ENCODE results near the gene KDM2A. TPM values are rescaled to one million over a fixed set of nuclear protein-coding genes. Genes with fewer than 3 reads are reported as not detected.
A peak's percentile ranks its signal among the peaks of the same experiment; 100 is the strongest.

The KDM2A gene
- total RNA-seq, 1 experiment from 2014 or later: 120 TPM

DNA sequence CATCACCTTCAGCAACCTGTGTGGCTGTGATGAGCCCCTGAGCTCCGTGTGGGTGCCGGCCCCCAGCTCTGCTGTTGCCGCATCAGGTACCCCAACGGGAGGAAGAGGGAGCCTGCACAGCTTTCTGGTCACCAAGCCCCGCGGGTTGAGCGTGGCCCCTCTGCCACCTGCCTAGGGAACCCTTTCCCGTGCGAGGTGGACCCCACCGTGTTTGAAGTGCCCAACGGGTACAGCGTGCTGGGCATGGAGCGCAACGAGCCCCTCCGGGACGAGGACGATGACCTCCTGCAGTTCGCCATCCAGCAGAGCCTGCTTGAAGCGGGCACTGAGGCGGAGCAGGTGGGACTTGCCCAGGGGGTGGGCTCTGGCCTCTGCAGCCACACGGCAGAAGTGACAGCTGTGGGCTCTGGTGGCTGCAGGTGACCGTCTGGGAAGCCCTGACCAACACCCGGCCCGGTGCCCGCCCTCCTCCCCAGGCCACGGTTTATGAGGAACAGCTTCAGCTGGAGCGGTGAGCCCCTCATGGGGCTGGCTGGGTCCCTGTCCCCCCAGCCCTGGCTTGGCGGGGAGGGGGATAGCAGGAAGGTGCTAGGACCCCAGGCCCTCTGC, 182.4 kb downstream of the KDM2A start:
- Histone ChIP-seq H3K4me3 (peak overlapping the region; percentile 90; the same call in 1 of the 2 replicates), H3K9me2 (ENCODE audit: insufficient read depth) (no peaks in the 10 kb centered on the region), H2AFZ (no peak overlapping the region), H3K9me3 (ENCODE audit: insufficient read depth, low read depth) (no peaks in the 10 kb centered on the region), H3K4me2 (peak overlapping the region; percentile 97), H3K79me2 (ENCODE audit: low read depth) (peaks cover 30% of the 10 kb centered on the region), H3K4me1 (replicated peaks; ENCODE audit: insufficient read depth) (peaks cover 29% of the 10 kb centered on the region), H3K27ac (peak overlapping the region; percentile 68; the same call in 1 of the 2 replicates), H3K36me3 (ENCODE audit: low read depth) (peaks cover 22% of the 10 kb centered on the region), H4K20me1 (ENCODE audit: insufficient read depth) (no peaks in the 10 kb centered on the region), H3K27me3 (ENCODE audit: insufficient read depth, low read depth) (no peaks in the 10 kb centered on the region), H3F3A (ENCODE audit: insufficient read depth, low read depth) (peaks cover 22% of the 10 kb centered on the region)
- no peak for DNase-seq
- no peak for TF ChIP-seq CTCF (conservative IDR thresholded peaks at IDR 0.05)
- TF ChIP-seq EZH2 (IDR thresholded peaks at IDR 0.05; ENCODE audit: low read depth): no peak
- ChIA-PET POLR2A (ENCODE audit: unreplicated experiment) (interaction anchor here (1.2 kb wide), 1 partner anchor 219 kb away, joined by 4 read pairs; no protein-coding TSS in a partner anchor), CTCF (interaction anchor here (0.6 kb wide), 1 partner anchor 85 kb away, joined by 8 read pairs; no protein-coding TSS in a partner anchor)
- BruUV-seq (replicated peaks): no TSS peak
- intact Hi-C loops (cut with micrococcal nuclease; ENCODE audit: unreplicated experiment): no loop called here

DNA sequence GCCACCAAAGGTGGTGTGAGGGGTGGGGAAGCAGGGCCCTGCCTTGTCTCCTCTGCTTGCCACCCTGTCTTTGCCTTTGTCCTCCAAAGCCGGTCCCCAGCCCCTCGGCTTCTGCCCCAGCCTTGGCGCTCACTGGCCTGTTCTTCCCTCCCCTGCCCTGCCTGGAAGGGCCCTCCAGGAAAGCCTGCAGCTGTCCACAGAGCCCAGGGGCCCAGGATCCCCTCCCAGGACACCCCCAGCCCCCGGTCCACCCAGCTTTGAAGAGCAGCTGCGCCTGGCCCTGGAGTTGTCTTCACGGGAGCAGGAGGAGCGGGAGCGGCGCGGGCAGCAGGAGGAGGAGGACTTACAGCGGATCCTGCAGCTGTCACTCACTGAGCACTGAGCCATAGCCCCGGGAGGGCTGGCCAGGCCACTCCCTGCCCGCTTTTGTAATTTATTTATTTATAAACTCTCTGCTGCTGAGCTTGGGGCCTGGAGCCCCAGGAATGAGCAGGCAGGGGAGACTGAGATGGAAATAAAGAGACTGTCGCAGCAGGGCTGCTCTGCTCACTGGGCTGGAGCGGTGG, 183.0 kb downstream of the KDM2A start:
- Histone ChIP-seq H3K36me3 (ENCODE audit: low read depth) (peaks cover 16% of the 10 kb centered on the region), H3F3A (ENCODE audit: insufficient read depth, low read depth) (peaks cover 21% of the 10 kb centered on the region), H3K4me2 (peak overlapping the region; percentile 97), H2AFZ (no peak overlapping the region), H3K9me3 (ENCODE audit: insufficient read depth, low read depth) (no peaks in the 10 kb centered on the region), H3K9me2 (ENCODE audit: insufficient read depth) (no peaks in the 10 kb centered on the region), H4K20me1 (ENCODE audit: insufficient read depth) (no peaks in the 10 kb centered on the region), H3K4me3 (peak overlapping the region; percentile 90), H3K27ac (peak overlapping the region; percentile 68), H3K4me1 (replicated peaks; ENCODE audit: insufficient read depth) (peaks cover 29% of the 10 kb centered on the region), H3K27me3 (ENCODE audit: insufficient read depth, low read depth) (no peaks in the 10 kb centered on the region), H3K79me2 (ENCODE audit: low read depth) (peaks cover 27% of the 10 kb centered on the region)
- ChIA-PET CTCF (interaction anchor here (1.6 kb wide), 1 partner anchor 15 kb away, joined by 11 read pairs; no protein-coding TSS in a partner anchor), POLR2A (ENCODE audit: unreplicated experiment) (interaction anchor here (0.6 to 1.6 kb wide), 5 partner anchors 9 to 713 kb away, joined by 3 to 13 read pairs (median 4); partner anchors contain the start of gene ANKRD13D)
- no TSS peak for BruUV-seq (replicated peaks)
- DNase-seq: peak; percentile 75 to 81
- TF ChIP-seq EZH2 (IDR thresholded peaks at IDR 0.05; ENCODE audit: low read depth) (no peak), CTCF (conservative IDR thresholded peaks at IDR 0.05) (no peak)
- intact Hi-C loops (cut with micrococcal nuclease; ENCODE audit: unreplicated experiment): loop anchor here (2.0 kb wide), 1 partner anchor 13 kb away; the partner anchor contains the start of gene ANKRD13D

- CTCF ChIA-PET: interaction anchor here (0.6 to 1.6 kb wide), 3 partner anchors 10 to 15 kb away, joined by 4 to 11 read pairs (median 10); no protein-coding TSS in a partner anchor
These were observed 183.6 kb downstream of the KDM2A start for GRCh38 chr11:67302571-67303131.

More at GRCh38 chr11:67302571-67303131, 183.6 kb downstream of the KDM2A start:
- Histone ChIP-seq H3K79me2 (ENCODE audit: low read depth) (peaks cover 27% of the 10 kb centered on the region), H3K9me3 (ENCODE audit: insufficient read depth, low read depth) (no peaks in the 10 kb centered on the region), H3K36me3 (ENCODE audit: low read depth) (peaks cover 14% of the 10 kb centered on the region), H3K4me1 (replicated peaks; ENCODE audit: insufficient read depth) (peaks cover 29% of the 10 kb centered on the region), H3F3A (ENCODE audit: insufficient read depth, low read depth) (peaks cover 21% of the 10 kb centered on the region), H4K20me1 (ENCODE audit: insufficient read depth) (no peaks in the 10 kb centered on the region), H3K9me2 (ENCODE audit: insufficient read depth) (no peaks in the 10 kb centered on the region), H3K4me3 (peak overlapping the region; percentile 90), H3K4me2 (peak overlapping the region; percentile 97), H3K27ac (peak overlapping the region; percentile 68), H2AFZ (peak overlapping the region; percentile 66), H3K27me3 (ENCODE audit: insufficient read depth, low read depth) (no peaks in the 10 kb centered on the region)
- TF ChIP-seq EZH2 (IDR thresholded peaks at IDR 0.05; ENCODE audit: low read depth) (no peak), CTCF (conservative IDR thresholded peaks at IDR 0.05) (no peak)
- POLR2A ChIA-PET (ENCODE audit: unreplicated experiment): interaction anchor here (0.6 to 1.8 kb wide), 12 partner anchors 10 to 1586 kb away, joined by 3 to 13 read pairs (median 4); partner anchors contain the start of gene ANKRD13D
- DNase-seq: peak; percentile 68 to 79
- BruUV-seq (replicated peaks): TSS peak; percentile 59
- intact Hi-C loops (cut with micrococcal nuclease; ENCODE audit: unreplicated experiment): loop anchor here (1.0 to 2.0 kb wide), 2 partner anchors 10 to 14 kb away; partner anchors contain the start of gene ANKRD13D
